ENCODE results near the gene PLCL1. TPM values are rescaled to one million over a fixed set of nuclear protein-coding genes. Genes with fewer than 3 reads are reported as not detected.

Gene PLCL1
- total RNA-seq, 1 experiment from 2014 or later, result 0.07 TPM

GRCh38 chr2:198165289-198165688 lies 360.9 kb downstream of the PLCL1 start:
- no peaks in the 10 kb centered on the region for H4K20me1 ChIP-seq (ENCODE audit: insufficient read depth)
- ChIA-PET RAD21 (ENCODE audit: low non-redundant PET in 1 of 2, low total read pairs in 2 of 2, uncharacterized antibody in 2 of 2, unreplicated experiment in 2 of 2) (no interaction called here), POLR2A (no interaction called here), CTCF (no interaction called here)
- no peak overlapping the region for H3K4me3 ChIP-seq (replicated peaks in 1 of 2; ENCODE audit: low read depth in 1 of 2, low read length in 2 of 2)
- ATAC-seq, result no peak
- H3K9me3 ChIP-seq (ENCODE audit: control insufficient read depth in 1 of 2, insufficient read depth in 1 of 2, low read depth in 1 of 2, low read length in 2 of 2), result no peaks in the 10 kb centered on the region
- H2AFZ ChIP-seq (ENCODE audit: low read depth, low read length, poor library complexity, severe bottlenecking), result no peak overlapping the region
- H3K36me3 ChIP-seq (ENCODE audit: control insufficient read depth in 1 of 2, insufficient read depth in 2 of 2, low read length in 2 of 2), result no peaks in the 10 kb centered on the region
- H3K79me2 ChIP-seq (ENCODE audit: insufficient read depth, low read length), result no peaks in the 10 kb centered on the region
- no peak overlapping the region for H3K9ac ChIP-seq (ENCODE audit: low read length)
- intact Hi-C loops (cut with micrococcal nuclease), result no loop called here
- no peak overlapping the region for H3K27ac ChIP-seq (ENCODE audit: low read depth, low read length)
- H3K4me1 ChIP-seq (ENCODE audit: control insufficient read depth in 1 of 2, insufficient read depth in 2 of 2, low read length in 2 of 2), result no peaks in the 10 kb centered on the region
- TF ChIP-seq ZNF274 (IDR thresholded peaks at IDR 0.05; ENCODE audit: low read depth, low read length) (no peak), POLR2AphosphoS5 (IDR thresholded peaks at IDR 0.05; ENCODE audit: low read depth, low read length) (no peak), CEBPB (IDR thresholded peaks at IDR 0.05; ENCODE audit: low read depth) (no peak), ZFX (IDR thresholded peaks at IDR 0.05) (no peak), TCF7L2 (IDR thresholded peaks at IDR 0.05; ENCODE audit: borderline replicate concordance, extremely low read depth, insufficient read depth, insufficient read length) (no peak), ELF1 (IDR thresholded peaks at IDR 0.05; ENCODE audit: borderline replicate concordance, low read depth) (no peak), FOSL1 (IDR thresholded peaks at IDR 0.05; ENCODE audit: low read depth) (no peak), SRF (IDR thresholded peaks at IDR 0.05; ENCODE audit: low read depth) (no peak), CBX3 (IDR thresholded peaks at IDR 0.05; ENCODE audit: low read depth) (no peak), EGR1 (IDR thresholded peaks at IDR 0.05; ENCODE audit: low read depth) (no peak), SIN3A (IDR thresholded peaks at IDR 0.05; ENCODE audit: low read depth) (no peak), EZH2phosphoT487 (IDR thresholded peaks at IDR 0.05; ENCODE audit: borderline replicate concordance) (no peak), ATF3 (IDR thresholded peaks at IDR 0.05) (no peak), MAX (IDR thresholded peaks at IDR 0.05) (no peak), REST (IDR thresholded peaks at IDR 0.05; ENCODE audit: low read depth) (no peak), SP1 (IDR thresholded peaks at IDR 0.05; ENCODE audit: low read depth) (no peak), RAD21 (IDR thresholded peaks at IDR 0.05; ENCODE audit: low read depth) (no peak), ZBTB33 (IDR thresholded peaks at IDR 0.05; ENCODE audit: extremely low read depth, insufficient replicate concordance, low read length) (no peak), YY1 (IDR thresholded peaks at IDR 0.05; ENCODE audit: extremely low read depth, insufficient replicate concordance, low read depth, low read length) (no peak)
- peaks cover 23% of the 10 kb centered on the region for H3K27me3 ChIP-seq (ENCODE audit: insufficient read depth, low read length)
- no TSS peak for BruUV-seq (replicated peaks)
- no peaks in the 10 kb centered on the region for H3K9me2 ChIP-seq (ENCODE audit: insufficient read depth)
- DNase-seq (ENCODE audit: low read depth, low spot score), result no peak
- H3K4me2 ChIP-seq (ENCODE audit: low read length), result no peak overlapping the region

Data from HCT116 (cell line).